Prostate gland (tissue), 2 donors: ENCODE data around the gene STARD10.

Source experiments
- POLR2A ChIP-seq: fragments of 450-650 bp; IDR thresholded peaks from one replicate; pipeline ENCODE4 v1.6.1; 2016; ENCODE audit warnings: antibody characterized with exemption, mild to moderate bottlenecking
- POLR2AphosphoS5 ChIP-seq: sonication (generic); formaldehyde crosslinking; IDR thresholded peaks from one replicate; pipeline ENCODE4 v1.6.1; 2017; ENCODE audit warnings: antibody characterized with exemption
- TF ChIP-seq, protein P1 (sequence below), 4 experiments: fragments of 200-600 bp in 2 of 4; fragments of 450-650 bp in 2 of 4; sonication (generic) in 2 of 4; IDR thresholded peaks; 1 replicate in 3 of 4; 2 replicates in 1 of 4; pipeline ENCODE4 v1.5.1; 2016 to 2019; ENCODE audit warnings: antibody characterized with exemption in 4 of 4, mild to moderate bottlenecking in 2 of 4, moderate library complexity in 2 of 4

DNA sequence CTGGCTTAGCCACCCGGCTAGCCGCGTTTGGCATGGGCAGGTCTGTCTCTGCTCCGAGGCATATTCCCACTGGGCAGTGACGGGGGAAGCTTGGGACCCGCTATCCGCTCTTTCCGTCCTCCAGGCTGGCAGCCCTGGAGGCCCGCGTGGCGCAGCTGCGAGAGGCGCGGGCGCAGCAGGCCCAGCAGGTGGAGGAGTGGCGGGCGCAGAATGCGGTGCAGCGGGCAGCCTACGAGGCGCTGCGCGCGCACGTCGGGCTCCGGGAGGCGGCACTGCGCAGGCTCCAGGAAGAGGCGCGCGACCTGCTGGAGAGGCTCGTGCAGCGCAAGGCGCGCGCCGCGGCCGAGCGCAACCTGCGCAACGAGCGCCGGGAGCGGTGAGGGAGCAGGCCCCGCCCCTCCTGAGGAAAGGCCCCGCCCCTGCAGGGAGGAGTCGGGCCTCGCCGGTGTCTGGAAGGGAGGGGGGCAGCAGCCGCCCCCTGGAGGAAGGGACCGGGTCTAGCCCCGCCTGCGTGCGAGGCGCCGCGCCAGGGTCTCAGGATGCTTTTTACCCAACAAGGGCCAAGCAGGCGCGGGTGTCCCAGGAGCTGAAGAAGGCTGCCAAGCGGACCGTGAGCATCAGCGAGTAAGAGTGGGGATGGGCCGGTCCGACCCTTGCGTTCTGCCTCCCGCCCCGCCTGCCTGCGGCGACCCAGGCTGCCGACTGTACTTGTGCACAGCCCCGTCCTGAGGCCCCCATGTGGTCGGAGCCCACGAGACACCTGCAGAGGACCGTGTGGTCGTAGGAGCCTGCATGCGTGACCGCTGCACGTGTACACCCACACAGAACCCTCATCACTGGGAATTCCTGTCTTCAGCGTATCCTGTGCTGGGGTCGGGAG, 28.3 kb upstream of the STARD10 start:
- TF ChIP-seq, protein P1, sequence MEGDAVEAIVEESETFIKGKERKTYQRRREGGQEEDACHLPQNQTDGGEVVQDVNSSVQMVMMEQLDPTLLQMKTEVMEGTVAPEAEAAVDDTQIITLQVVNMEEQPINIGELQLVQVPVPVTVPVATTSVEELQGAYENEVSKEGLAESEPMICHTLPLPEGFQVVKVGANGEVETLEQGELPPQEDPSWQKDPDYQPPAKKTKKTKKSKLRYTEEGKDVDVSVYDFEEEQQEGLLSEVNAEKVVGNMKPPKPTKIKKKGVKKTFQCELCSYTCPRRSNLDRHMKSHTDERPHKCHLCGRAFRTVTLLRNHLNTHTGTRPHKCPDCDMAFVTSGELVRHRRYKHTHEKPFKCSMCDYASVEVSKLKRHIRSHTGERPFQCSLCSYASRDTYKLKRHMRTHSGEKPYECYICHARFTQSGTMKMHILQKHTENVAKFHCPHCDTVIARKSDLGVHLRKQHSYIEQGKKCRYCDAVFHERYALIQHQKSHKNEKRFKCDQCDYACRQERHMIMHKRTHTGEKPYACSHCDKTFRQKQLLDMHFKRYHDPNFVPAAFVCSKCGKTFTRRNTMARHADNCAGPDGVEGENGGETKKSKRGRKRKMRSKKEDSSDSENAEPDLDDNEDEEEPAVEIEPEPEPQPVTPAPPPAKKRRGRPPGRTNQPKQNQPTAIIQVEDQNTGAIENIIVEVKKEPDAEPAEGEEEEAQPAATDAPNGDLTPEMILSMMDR (IDR thresholded peaks at IDR 0.05) = peak; percentile 19 to 73 (median 44)
- TF ChIP-seq POLR2A (peak; percentile 61), POLR2AphosphoS5 (peak; percentile 56)
